H1 (cell line): ENCODE results near the gene KCTD10. TPM values are rescaled to one million over a fixed set of nuclear protein-coding genes. Genes with fewer than 3 reads are reported as not detected.

Experiments used
- CTCF ChIA-PET: fragments of 300-600 bp; sonication (Branson Sonifier 250); formaldehyde crosslinking; loops from one replicate; lab custom pipeline; 2021; ENCODE audit not compliant: partially characterized antibody; lab: Charles Lee
- POLR2A ChIA-PET: fragments of 300-600 bp; sonication (Branson Sonifier 250); formaldehyde crosslinking; loops from one replicate; lab custom pipeline; 2021; ENCODE audit warnings: inconsistent platforms; ENCODE audit not compliant: partially characterized antibody; lab: Charles Lee
- DNase-seq, 2 experiments: peaks; one replicate each; pipeline versions ENCODE4 v3.0.0 to v3.0.0-alpha.2; 2010 to 2022; ENCODE audit warnings: low spot score in 2 of 2, low read depth in 1 of 2, mixed read lengths in 1 of 2
- FAIRE-seq: peaks from 2 replicates; lab custom pipeline; 2011; peaks lifted over from hg19 to GRCh38; lab: Jason Lieb, UNC
- H2AFZ ChIP-seq: 2 replicates; pipeline ENCODE4 v1.8.1; 2012; ENCODE audit warnings: low read length, inconsistent platforms
- H2AK5ac ChIP-seq: 2 replicates; pipeline ENCODE4 v1.6.1; 2013; ENCODE audit warnings: low read depth, low read length
- H2BK120ac ChIP-seq: replicated peaks from 2 replicates; pipeline ENCODE3; 2013; ENCODE audit warnings: low read depth, low read length, inconsistent platforms
- H2BK12ac ChIP-seq: 2 replicates; pipeline ENCODE4 v1.6.1; 2013; ENCODE audit warnings: low read depth, low read length
- H2BK15ac ChIP-seq: 2 replicates; pipeline ENCODE4 v1.6.1; 2013; ENCODE audit warnings: low read length
- H2BK20ac ChIP-seq: 2 replicates; pipeline ENCODE4 v1.6.1; 2013; ENCODE audit warnings: low read length
- H2BK5ac ChIP-seq: 2 replicates; pipeline ENCODE4 v1.6.1; 2013; ENCODE audit warnings: low read depth, low read length
- H3K14ac ChIP-seq: 2 replicates; pipeline ENCODE4 v1.6.1; 2013; ENCODE audit warnings: inconsistent platforms; ENCODE audit not compliant: insufficient read length
- H3K18ac ChIP-seq: 2 replicates; pipeline ENCODE4 v1.6.1; 2013; ENCODE audit warnings: low read length; ENCODE audit errors: extremely low read depth
- H3K23ac ChIP-seq: 2 replicates; pipeline ENCODE4 v1.6.1; 2013; ENCODE audit warnings: inconsistent platforms; ENCODE audit not compliant: insufficient read length
- H3K23me2 ChIP-seq: 2 replicates; pipeline ENCODE4 v1.6.1; 2013; ENCODE audit warnings: low read depth, low read length
- H3K27ac ChIP-seq: 2 replicates; pipeline ENCODE4 v1.6.1; 2011; ENCODE audit warnings: low read depth, low read length, inconsistent platforms
- H3K27me3 ChIP-seq, 4 experiments: replicated peaks in 1 of 4; 1 replicate in 1 of 4; 2 replicates in 3 of 4; pipeline versions ENCODE4 v1.6.1 to v1.8.1; 2011 to 2013; ENCODE audit warnings: low read length in 3 of 4, mild to moderate bottlenecking in 3 of 4, inconsistent platforms in 2 of 4, mixed read lengths in 2 of 4, moderate library complexity in 1 of 4; ENCODE audit not compliant: control insufficient read depth in 3 of 4, insufficient read depth in 3 of 4; ENCODE audit errors: extremely low read depth in 1 of 4
- H3K36me3 ChIP-seq, 4 experiments: 2 replicates each; pipeline versions ENCODE4 v1.6.1 to v1.8.1; 2011 to 2013; ENCODE audit warnings: mild to moderate bottlenecking in 4 of 4, low read length in 3 of 4, moderate library complexity in 2 of 4, control low read depth in 1 of 4, inconsistent platforms in 1 of 4; ENCODE audit not compliant: insufficient read depth in 4 of 4, control insufficient read depth in 2 of 4
- H3K4ac ChIP-seq: replicated peaks from 2 replicates; pipeline ENCODE3; 2013; ENCODE audit warnings: low read length, low read depth, mixed read lengths, inconsistent platforms; ENCODE audit not compliant: insufficient read length
- H3K4me1 ChIP-seq, 4 experiments: replicated peaks in 1 of 4; 1 replicate in 1 of 4; 2 replicates in 3 of 4; pipeline versions ENCODE4 v1.6.1 to v1.8.1; 2011 to 2013; ENCODE audit warnings: low read length in 3 of 4, inconsistent platforms in 2 of 4, mixed read lengths in 1 of 4; ENCODE audit not compliant: insufficient read depth in 4 of 4, control insufficient read depth in 3 of 4
- H3K4me2 ChIP-seq, 2 experiments: 2 replicates each; pipeline versions ENCODE4 v1.6.1 to v1.8.1; 2011 to 2013; ENCODE audit warnings: low read depth in 2 of 2, low read length in 2 of 2, control low read depth in 1 of 2, inconsistent platforms in 1 of 2, mild to moderate bottlenecking in 1 of 2; ENCODE audit not compliant: insufficient read depth in 1 of 2
- H3K4me3 ChIP-seq, 4 experiments: fragments of 200-600, 300-600 bp in 1 of 4; sonication (generic), shearing (Covaris generic), sonication (Bioruptor Twin) in 1 of 4; 2 replicates each; pipeline versions ENCODE4 v1.5.1 to v1.8.1; 2011 to 2016; ENCODE audit warnings: low read length in 4 of 4, low read depth in 3 of 4, control low read depth in 2 of 4, inconsistent platforms in 2 of 4, mild to moderate bottlenecking in 2 of 4, mixed read lengths in 1 of 4, moderate library complexity in 1 of 4; ENCODE audit not compliant: insufficient read depth in 2 of 4; ENCODE audit errors: extremely low read depth in 1 of 4
- H3K56ac ChIP-seq: replicated peaks from 2 replicates; pipeline ENCODE3; 2013; ENCODE audit warnings: low read depth, mild to moderate bottlenecking, mixed read lengths, low read length, inconsistent platforms; ENCODE audit not compliant: insufficient read length
- H3K79me1 ChIP-seq: 2 replicates; pipeline ENCODE4 v1.6.1; 2013; ENCODE audit warnings: low read depth, low read length, control low read depth
- H3K79me2 ChIP-seq, 2 experiments: 2 replicates each; pipeline versions ENCODE4 v1.6.1 to v1.8.1; 2012 to 2013; ENCODE audit warnings: low read length in 2 of 2, mild to moderate bottlenecking in 2 of 2, inconsistent platforms in 1 of 2; ENCODE audit not compliant: insufficient read depth in 2 of 2, control insufficient read depth in 1 of 2
- H3K9ac ChIP-seq, 4 experiments: replicated peaks in 1 of 4; 1 replicate in 1 of 4; 2 replicates in 3 of 4; pipeline versions ENCODE4 v1.6.1 to v1.8.1; 2011 to 2013; ENCODE audit warnings: low read depth in 3 of 4, low read length in 3 of 4, control low read depth in 2 of 4, mild to moderate bottlenecking in 2 of 4, moderate library complexity in 2 of 4, inconsistent platforms in 1 of 4; ENCODE audit errors: extremely low read depth in 1 of 4
- H3K9me3 ChIP-seq, 2 experiments: 2 replicates each; pipeline versions ENCODE4 v1.6.1 to v1.8.1; 2012 to 2013; ENCODE audit warnings: mild to moderate bottlenecking in 2 of 2, moderate library complexity in 2 of 2, control low read depth in 1 of 2, inconsistent platforms in 1 of 2, low read depth in 1 of 2, low read length in 1 of 2, mixed read lengths in 1 of 2; ENCODE audit not compliant: insufficient read depth in 2 of 2
- H4K20me1 ChIP-seq, 2 experiments: replicated peaks in 1 of 2; 2 replicates each; pipeline versions ENCODE3 to v1.8.1; 2011 to 2013; ENCODE audit warnings: inconsistent platforms in 2 of 2, low read length in 2 of 2, mild to moderate bottlenecking in 1 of 2; ENCODE audit not compliant: insufficient read depth in 2 of 2, control insufficient read depth in 1 of 2
- H4K5ac ChIP-seq: 2 replicates; pipeline ENCODE4 v1.6.1; 2013; ENCODE audit warnings: low read length, low read depth, mixed read lengths, inconsistent platforms; ENCODE audit not compliant: insufficient read length
- H4K8ac ChIP-seq: 2 replicates; pipeline ENCODE4 v1.8.0; 2013; ENCODE audit warnings: mild to moderate bottlenecking, moderate library complexity, low read length, inconsistent platforms; ENCODE audit not compliant: insufficient read depth; ENCODE audit errors: extremely low read depth
- H4K91ac ChIP-seq: replicated peaks from 2 replicates; pipeline ENCODE3; 2013; ENCODE audit warnings: low read length, mixed read lengths, inconsistent platforms; ENCODE audit not compliant: insufficient read length
- ASH2L ChIP-seq: fragments of 200-600, 300-600 bp; sonication (generic); IDR thresholded peaks from one replicate; pipeline ENCODE4 v1.7.1; 2017; ENCODE audit warnings: low read length
- SP1 ChIP-seq: IDR thresholded peaks from 2 replicates; pipeline ENCODE4 v1.6.1; 2011; ENCODE audit warnings: low read depth, low read length
- WGBS, 2 experiments: shearing (Covaris generic) in 1 of 2; methylation state at CpG; one replicate each; pipeline versions ENCODE4 v1.1.6 to v1.1.7; 2013 to 2015; ENCODE audit warnings: low lambda C conversion rate in 2 of 2, mixed read lengths in 2 of 2, inconsistent platforms in 1 of 2, low coverage in 1 of 2, missing lambda C conversion rate in 1 of 2; ENCODE audit not compliant: insufficient replicate concordance in 2 of 2, insufficient coverage in 1 of 2, insufficient read length in 1 of 2; ENCODE audit errors: extremely low coverage in 1 of 2, missing lambda C conversion rate in 1 of 2; 5-methylcytosine and 5-hydroxymethylcytosine counted together
- polyA plus RNA-seq, 7 experiments: library from polyadenylated mRNA; depleted of rRNA in 3 of 7; stranded (reverse) in 5 of 7; unstranded in 2 of 7; fragments of >200 nt in 5 of 7; fragments of 200-250 nt in 2 of 7; gene quantifications; 1 replicate in 5 of 7; 2 replicates in 1 of 7; 4 replicates in 1 of 7; pipeline versions ENCODE4 v1.2.1 to v1.2.3, GENCODE V29; 2011 to 2013; ENCODE audit warnings: missing spikeins in 2 of 7, mixed read lengths in 2 of 7
- total RNA-seq: library from RNA; stranded (reverse); fragmentation: NEBNext Ultra II Directional; extraction: Animal tissue kit (Norgen Biotek cat#: 25700); gene quantifications from 2 replicates; pipeline ENCODE4 v1.2.1, GENCODE V29; 2021

The KCTD10 gene
- total and polyA plus RNA-seq, 2 of the 8 experiments (the other 6 are each of a cell fraction or from before 2014, with no cell fraction given): 45.3 to 52.4 TPM

DNA sequence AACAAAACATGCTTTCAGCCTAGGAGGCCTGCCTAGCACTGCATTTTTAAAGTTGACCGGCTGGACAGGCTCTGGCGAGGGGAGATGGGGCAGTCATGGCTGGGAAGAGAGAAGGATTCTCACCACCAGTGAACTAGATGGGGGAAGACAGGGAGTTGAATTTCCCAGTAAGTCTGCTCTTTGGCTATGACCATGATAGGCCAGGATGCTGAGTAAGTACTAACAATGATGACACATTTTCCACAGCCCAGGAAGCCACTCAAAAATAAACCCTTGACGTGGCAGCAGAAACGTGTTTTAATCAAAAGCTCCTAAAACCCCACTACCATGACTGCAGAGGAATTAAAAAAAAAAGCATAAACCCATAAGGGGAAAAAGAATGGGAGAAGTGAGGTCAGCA lies 19.0 kb downstream of the KCTD10 start:
- H2AFZ ChIP-seq: no peak overlapping the region
- peak overlapping the region; percentile 100 for H2AK5ac ChIP-seq
- no peaks in the 10 kb centered on the region for H3K9me3 ChIP-seq
- H2BK120ac ChIP-seq: peak overlapping the region; percentile 81
- H3K27ac ChIP-seq: peak overlapping the region; percentile 97
- DNase-seq (no peak), FAIRE-seq (no peak)
- H2BK5ac ChIP-seq: peak overlapping the region; percentile 99
- H3K79me2 ChIP-seq: peaks cover 9 to 51% of the 10 kb centered on the region in 2 experiments
- H2BK20ac ChIP-seq: 0 out of 2 replicates have a peak overlapping the region, but pooled peaks have one; percentile 62
- no peaks in the 10 kb centered on the region for H3K27me3 ChIP-seq
- ChIA-PET CTCF (interaction anchor here (0.6 to 2.5 kb wide), 7 partner anchors 9 to 102 kb away, joined by 3 to 16 read pairs (median 4); no protein-coding TSS in a partner anchor), POLR2A (interaction anchor here (0.8 to 2.7 kb wide), 9 partner anchors 7 to 36 kb away, joined by 3 to 14 read pairs (median 5); partner anchors contain the start of genes KCTD10 and UBE3B)
- peak overlapping the region; percentile 49 for H4K5ac ChIP-seq
- H3K23ac ChIP-seq: no peak overlapping the region
- H3K36me3 ChIP-seq: peaks cover 21 to 50% (median 43%) of the 10 kb centered on the region in 4 experiments; a peak in 7 of 8 replicates
- H3K18ac ChIP-seq: peak overlapping the region; percentile 33; the same call in 1 of the 2 replicates
- peaks cover 2% of the 10 kb centered on the region; the same call in 1 of the 2 replicates for H3K23me2 ChIP-seq
- H4K8ac ChIP-seq: no peak overlapping the region
- TF ChIP-seq ASH2L (peak; percentile 3), SP1 (no peak)
- H3K79me1 ChIP-seq: peaks cover 6% of the 10 kb centered on the region
- peak overlapping the region; percentile 93 for H4K91ac ChIP-seq
- peak overlapping the region; percentile 100; the same call in 1 of the 2 replicates for H2BK12ac ChIP-seq
- peaks cover 31 to 54% (median 44%) of the 10 kb centered on the region in 4 experiments for H3K4me1 ChIP-seq
- no peaks in the 10 kb centered on the region for H4K20me1 ChIP-seq
- WGBS, 2 experiments: 50% methylated on average over 4 of the region's 4 CpGs; no CpG with 5 or more reads in 1 of the 2 experiments
- H3K14ac ChIP-seq: no peak overlapping the region
- no peak overlapping the region for H3K56ac ChIP-seq
- H3K4ac ChIP-seq: peak overlapping the region; percentile 11
- no peak overlapping the region; the same call in 1 of the 2 replicates for H2BK15ac ChIP-seq
- peak overlapping the region in 3 of 4 experiments; percentile 5 to 33 (median 7); a peak in 4 of 8 replicates for H3K4me3 ChIP-seq
- H3K4me2 ChIP-seq: peak overlapping the region; percentile 63 to 89
- peak overlapping the region in 3 of 4 experiments; percentile 65 to 69 (median 65); a peak in 5 of 7 replicates for H3K9ac ChIP-seq
